ENCODE data around the gene CHST1. TPM values are rescaled to one million over a fixed set of nuclear protein-coding genes. Genes with fewer than 3 reads are reported as not detected.

The CHST1 gene
- total RNA-seq, 1 donor from 2014 or later = 2.6 TPM

GRCh38 chr11:45643598-45644260, 21.7 kb downstream of the CHST1 start:
- FAIRE-seq = no peak
- no peak overlapping the region for H3K27ac Mint-ChIP-seq (ENCODE audit: unreplicated experiment)

GRCh38 chr11:45641961-45642360, 23.5 kb downstream of the CHST1 start:
- no peak for DNase-seq (ENCODE audit: low read depth)
- no peaks in the 10 kb centered on the region for H3K27me3 ChIP-seq (ENCODE audit: insufficient read depth, low read length)
- no peaks in the 10 kb centered on the region for H3K36me3 ChIP-seq (ENCODE audit: insufficient read depth, low read length)
- no peak overlapping the region for H3K9ac ChIP-seq (ENCODE audit: low read length)
- no peaks in the 10 kb centered on the region for H3K79me2 ChIP-seq (ENCODE audit: insufficient read depth, low read length)
- no peaks in the 10 kb centered on the region for H4K20me1 ChIP-seq (ENCODE audit: insufficient read depth, low read length)
- TF ChIP-seq EZH2 (IDR thresholded peaks at IDR 0.05; ENCODE audit: insufficient read depth, low read length) (no peak), CTCF (IDR thresholded peaks at IDR 0.05; ENCODE audit: insufficient read depth, low read depth, low read length) (no peak)
- Mint-ChIP-seq H3K9me3 (ENCODE audit: unreplicated experiment) (peaks cover 14% of the 10 kb centered on the region), H3K4me1 (ENCODE audit: low read depth, unreplicated experiment) (no peaks in the 10 kb centered on the region), H3K36me3 (ENCODE audit: low read depth, unreplicated experiment) (peaks cover 1% of the 10 kb centered on the region), H3K27ac (ENCODE audit: unreplicated experiment) (no peak overlapping the region), H3K27me3 (ENCODE audit: low read depth, unreplicated experiment) (peaks cover 49% of the 10 kb centered on the region), H3K4me3 (ENCODE audit: unreplicated experiment) (no peak overlapping the region)
- H3K4me3 ChIP-seq (ENCODE audit: insufficient read depth, low read depth, low read length) = no peak overlapping the region
- H3K27ac ChIP-seq (ENCODE audit: low read depth, low read length) = no peak overlapping the region
- no peak overlapping the region for H3K4me2 ChIP-seq (ENCODE audit: low read length)
- H3K4me1 ChIP-seq (ENCODE audit: insufficient read depth, low read length) = no peaks in the 10 kb centered on the region
- H3K9me3 ChIP-seq (ENCODE audit: insufficient read depth, low read depth, low read length) = no peaks in the 10 kb centered on the region
- no peak for FAIRE-seq
- no peak overlapping the region for H2AFZ ChIP-seq (ENCODE audit: low read depth, low read length)

More at GRCh38 chr11:45643598-45644260, 21.7 kb downstream of the CHST1 start:
- H4K20me1 ChIP-seq (ENCODE audit: insufficient read depth, low read length) = no peaks in the 10 kb centered on the region
- no peaks in the 10 kb centered on the region for H3K4me1 ChIP-seq (ENCODE audit: insufficient read depth, low read length)
- H3K79me2 ChIP-seq (ENCODE audit: insufficient read depth, low read length) = no peaks in the 10 kb centered on the region
- H3K4me2 ChIP-seq (ENCODE audit: low read length) = no peak overlapping the region
- H3K4me1 Mint-ChIP-seq (ENCODE audit: low read depth, unreplicated experiment) = no peaks in the 10 kb centered on the region
- H3K9me3 Mint-ChIP-seq (ENCODE audit: unreplicated experiment) = peaks cover 5% of the 10 kb centered on the region
- peaks cover 1% of the 10 kb centered on the region for H3K36me3 Mint-ChIP-seq (ENCODE audit: low read depth, unreplicated experiment)
- no peak overlapping the region for H3K4me3 Mint-ChIP-seq (ENCODE audit: unreplicated experiment)
- no peaks in the 10 kb centered on the region for H3K36me3 ChIP-seq (ENCODE audit: insufficient read depth, low read length)
- H3K27me3 ChIP-seq (ENCODE audit: insufficient read depth, low read length) = no peaks in the 10 kb centered on the region
- no peak overlapping the region for H3K9ac ChIP-seq (ENCODE audit: low read length)
- no peak overlapping the region for H3K27ac ChIP-seq (ENCODE audit: low read depth, low read length)
- H3K9me3 ChIP-seq (ENCODE audit: insufficient read depth, low read depth, low read length) = no peaks in the 10 kb centered on the region
- H3K4me3 ChIP-seq (ENCODE audit: insufficient read depth, low read depth, low read length) = no peak overlapping the region
- no peak for TF ChIP-seq CTCF (IDR thresholded peaks at IDR 0.05; ENCODE audit: insufficient read depth, low read depth, low read length)
- TF ChIP-seq EZH2 (IDR thresholded peaks at IDR 0.05; ENCODE audit: insufficient read depth, low read length) = no peak
- no peak for DNase-seq (ENCODE audit: low read depth)
- H2AFZ ChIP-seq (ENCODE audit: low read depth, low read length) = no peak overlapping the region
- peaks cover 48% of the 10 kb centered on the region for H3K27me3 Mint-ChIP-seq (ENCODE audit: low read depth, unreplicated experiment)

DNA sequence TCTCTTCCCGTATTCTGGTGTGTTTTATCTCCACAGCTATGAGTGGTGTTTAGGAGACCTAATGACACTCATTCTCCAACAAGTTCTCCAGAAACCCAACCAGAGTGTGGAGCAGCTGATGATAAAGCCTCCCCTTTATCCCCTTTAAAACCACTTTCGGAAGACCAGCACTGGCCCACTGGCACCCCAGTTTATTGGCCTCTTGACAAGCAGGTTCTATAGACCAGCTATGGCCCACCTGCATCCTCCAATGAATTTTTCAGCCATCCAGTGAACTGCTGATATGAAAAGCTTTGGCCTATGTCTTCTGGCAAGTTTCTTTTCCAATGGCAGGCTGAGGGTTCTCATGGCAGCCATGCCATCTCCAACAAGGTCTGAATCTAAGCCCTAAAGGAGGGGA, 27.4 kb downstream of the CHST1 start:
- Histone ChIP-seq H3K4me3 (ENCODE audit: insufficient read depth, low read depth, low read length) (no peak overlapping the region), H3K27ac (ENCODE audit: low read depth, low read length) (no peak overlapping the region), H4K20me1 (ENCODE audit: insufficient read depth, low read length) (no peaks in the 10 kb centered on the region), H3K9ac (ENCODE audit: low read length) (no peak overlapping the region), H3K9me3 (ENCODE audit: insufficient read depth, low read depth, low read length) (no peaks in the 10 kb centered on the region), H3K36me3 (ENCODE audit: insufficient read depth, low read length) (no peaks in the 10 kb centered on the region), H3K79me2 (ENCODE audit: insufficient read depth, low read length) (no peaks in the 10 kb centered on the region), H3K4me2 (ENCODE audit: low read length) (no peak overlapping the region), H3K4me1 (ENCODE audit: insufficient read depth, low read length) (no peaks in the 10 kb centered on the region), H2AFZ (ENCODE audit: low read depth, low read length) (no peak overlapping the region), H3K27me3 (ENCODE audit: insufficient read depth, low read length) (no peaks in the 10 kb centered on the region)
- no peak overlapping the region for H3K27ac Mint-ChIP-seq (ENCODE audit: unreplicated experiment)
- FAIRE-seq = no peak
- H3K27me3 Mint-ChIP-seq (ENCODE audit: low read depth, unreplicated experiment) = peaks cover 54% of the 10 kb centered on the region
- peaks cover 19% of the 10 kb centered on the region for H3K9me3 Mint-ChIP-seq (ENCODE audit: unreplicated experiment)
- no peak for DNase-seq (ENCODE audit: low read depth)
- H3K4me3 Mint-ChIP-seq (ENCODE audit: unreplicated experiment) = no peak overlapping the region
- no peaks in the 10 kb centered on the region for H3K4me1 Mint-ChIP-seq (ENCODE audit: low read depth, unreplicated experiment)
- no peak for TF ChIP-seq EZH2 (IDR thresholded peaks at IDR 0.05; ENCODE audit: insufficient read depth, low read length)
- no peak for TF ChIP-seq CTCF (IDR thresholded peaks at IDR 0.05; ENCODE audit: insufficient read depth, low read depth, low read length)
- peaks cover 2% of the 10 kb centered on the region for H3K36me3 Mint-ChIP-seq (ENCODE audit: low read depth, unreplicated experiment)

Data from astrocyte (in vitro differentiated cells and primary cell).